ENCODE measurements around the gene MNX1. TPM values are rescaled to one million over a fixed set of nuclear protein-coding genes. Genes with fewer than 3 reads are reported as not detected.

The MNX1 gene
- total and polyA plus RNA-seq, 9 of the 15 experiments (the other 6 are each of a cell fraction or from before 2014, with no cell fraction given) = 0.15 to 8.0 (median 1.4) TPM

DNA sequence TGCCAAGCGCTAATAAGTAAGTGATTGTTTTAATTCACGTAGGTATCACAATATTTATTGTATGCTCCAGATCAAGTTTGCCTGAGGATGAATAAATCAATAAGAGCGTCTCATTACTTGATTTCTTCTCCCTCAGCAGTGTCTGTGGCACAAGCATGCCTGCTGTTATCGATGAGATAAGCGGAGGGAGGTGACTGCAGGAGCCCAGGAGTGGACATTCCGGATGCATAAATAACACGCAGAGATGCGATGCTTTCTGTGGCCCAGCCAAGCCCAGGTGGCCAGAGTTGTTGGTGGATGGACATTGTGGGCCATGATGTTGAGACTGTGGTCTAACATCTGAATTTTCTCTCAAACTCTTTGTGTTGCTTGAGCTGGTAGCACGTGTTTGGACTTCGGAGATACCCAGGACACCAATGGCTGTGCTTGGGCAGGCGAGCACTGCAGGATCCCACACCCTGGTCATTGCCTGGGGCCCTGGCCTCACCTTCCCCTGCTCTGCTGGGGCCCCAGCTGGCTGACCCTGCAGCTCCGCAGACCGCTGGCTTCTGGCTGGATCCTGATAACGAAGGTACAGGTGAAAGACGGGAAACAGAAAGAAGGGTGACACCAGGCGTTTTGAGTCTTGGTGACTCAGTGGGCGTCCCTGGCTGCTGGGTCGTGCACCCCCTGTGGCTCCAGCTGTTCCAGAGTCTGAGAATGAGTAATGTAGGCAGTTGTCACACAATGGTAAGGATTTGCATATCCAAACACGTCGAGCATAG is 31.2 kb upstream of the MNX1 start (continued):
- TF ChIP-seq, protein P1, sequence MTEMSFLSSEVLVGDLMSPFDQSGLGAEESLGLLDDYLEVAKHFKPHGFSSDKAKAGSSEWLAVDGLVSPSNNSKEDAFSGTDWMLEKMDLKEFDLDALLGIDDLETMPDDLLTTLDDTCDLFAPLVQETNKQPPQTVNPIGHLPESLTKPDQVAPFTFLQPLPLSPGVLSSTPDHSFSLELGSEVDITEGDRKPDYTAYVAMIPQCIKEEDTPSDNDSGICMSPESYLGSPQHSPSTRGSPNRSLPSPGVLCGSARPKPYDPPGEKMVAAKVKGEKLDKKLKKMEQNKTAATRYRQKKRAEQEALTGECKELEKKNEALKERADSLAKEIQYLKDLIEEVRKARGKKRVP (CRISPR knock-in tag; IDR thresholded peaks at IDR 0.05) = no peak
- TF ChIP-seq NFE2L1 (tag; IDR thresholded peaks at IDR 0.05; ENCODE audit: borderline replicate concordance, low read depth) (no peak), CBFA2T2 (conservative IDR thresholded peaks at IDR 0.05) (peak; percentile 69), ZC3H11A (IDR thresholded peaks at IDR 0.05; ENCODE audit: low read depth, low read length) (no peak), ILF3 (IDR thresholded peaks at IDR 0.05; ENCODE audit: borderline replicate concordance) (no peak), MEIS2 (IDR thresholded peaks at IDR 0.05; ENCODE audit: partially characterized antibody) (peak; percentile 14), TCF3 (CRISPR knock-in tag; IDR thresholded peaks at IDR 0.05) (peak; percentile 46), CBX8 (IDR thresholded peaks at IDR 0.05; ENCODE audit: borderline replicate concordance, extremely low read depth, low read depth, low read length, poor library complexity, severe bottlenecking) (peak; percentile 67), TEAD4 (IDR thresholded peaks at IDR 0.05; ENCODE audit: low read length) (0 out of 2 replicates have a peak, but pooled peaks have one; percentile 10), TEAD4 (CRISPR knock-in tag; IDR thresholded peaks at IDR 0.05; ENCODE audit: borderline replicate concordance) (no peak)
- TF ChIP-seq, protein P2, sequence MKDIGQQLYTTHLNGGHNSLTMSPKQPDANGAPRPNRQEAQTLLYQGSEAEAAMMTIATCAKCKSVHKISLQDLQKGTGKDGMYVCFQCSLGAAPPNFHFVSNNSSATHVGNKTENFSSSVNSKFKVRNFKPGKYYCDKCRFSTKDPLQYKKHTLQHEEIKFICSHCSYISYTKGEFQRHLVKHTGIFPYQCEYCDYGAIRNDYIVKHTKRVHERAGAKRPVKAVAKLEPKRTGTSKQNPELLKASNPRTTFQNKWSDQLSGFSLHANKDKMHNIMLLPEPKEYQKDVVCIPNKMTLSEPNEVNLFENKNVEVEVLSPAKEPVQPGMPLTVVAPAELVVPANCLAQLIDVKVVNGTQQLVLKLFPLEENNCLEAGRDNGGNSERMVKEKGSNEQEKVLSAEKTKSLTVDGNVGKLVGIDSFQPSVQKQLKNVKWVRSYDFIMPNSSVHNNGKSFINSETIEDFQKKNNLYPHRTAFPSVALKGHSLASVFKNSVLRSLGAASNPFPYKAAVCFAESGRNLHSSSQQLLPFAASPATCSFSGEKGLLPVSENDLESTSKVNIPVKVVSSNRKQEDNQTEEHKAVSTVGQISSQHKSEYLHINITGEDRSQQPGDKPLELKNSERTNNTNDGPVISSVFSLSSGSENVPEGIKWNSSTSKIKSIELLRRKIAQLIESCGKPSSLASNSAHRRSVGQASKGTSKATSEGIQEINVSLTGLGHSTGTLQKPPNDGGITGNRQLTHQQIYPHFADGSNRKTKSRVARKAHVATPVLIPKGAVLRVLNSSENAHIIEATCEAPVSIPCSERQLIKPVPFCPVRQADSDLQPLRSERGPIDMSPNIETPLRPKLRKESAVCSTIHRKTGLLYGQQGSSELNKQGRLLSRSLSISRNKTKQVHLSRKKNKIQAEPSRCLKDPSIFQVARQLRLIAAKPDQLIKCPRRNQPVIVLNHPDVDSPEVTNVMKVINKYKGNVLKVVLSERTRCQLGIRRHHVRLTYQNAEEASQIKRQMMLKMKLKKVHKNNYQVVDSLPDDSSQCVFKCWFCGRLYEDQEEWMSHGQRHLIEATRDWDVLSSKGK (CRISPR knock-in tag; IDR thresholded peaks at IDR 0.05) = no peak
- TF ChIP-seq, protein P3, sequence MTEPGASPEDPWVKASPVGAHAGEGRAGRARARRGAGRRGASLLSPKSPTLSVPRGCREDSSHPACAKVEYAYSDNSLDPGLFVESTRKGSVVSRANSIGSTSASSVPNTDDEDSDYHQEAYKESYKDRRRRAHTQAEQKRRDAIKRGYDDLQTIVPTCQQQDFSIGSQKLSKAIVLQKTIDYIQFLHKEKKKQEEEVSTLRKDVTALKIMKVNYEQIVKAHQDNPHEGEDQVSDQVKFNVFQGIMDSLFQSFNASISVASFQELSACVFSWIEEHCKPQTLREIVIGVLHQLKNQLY (CRISPR knock-in tag; conservative IDR thresholded peaks at IDR 0.05) = 0 out of 4 replicates have a peak, but pooled peaks of 1 of the 2 experiments have one; percentile 27
